Measurements from ENCODE around the gene LRRC26.

DNA sequence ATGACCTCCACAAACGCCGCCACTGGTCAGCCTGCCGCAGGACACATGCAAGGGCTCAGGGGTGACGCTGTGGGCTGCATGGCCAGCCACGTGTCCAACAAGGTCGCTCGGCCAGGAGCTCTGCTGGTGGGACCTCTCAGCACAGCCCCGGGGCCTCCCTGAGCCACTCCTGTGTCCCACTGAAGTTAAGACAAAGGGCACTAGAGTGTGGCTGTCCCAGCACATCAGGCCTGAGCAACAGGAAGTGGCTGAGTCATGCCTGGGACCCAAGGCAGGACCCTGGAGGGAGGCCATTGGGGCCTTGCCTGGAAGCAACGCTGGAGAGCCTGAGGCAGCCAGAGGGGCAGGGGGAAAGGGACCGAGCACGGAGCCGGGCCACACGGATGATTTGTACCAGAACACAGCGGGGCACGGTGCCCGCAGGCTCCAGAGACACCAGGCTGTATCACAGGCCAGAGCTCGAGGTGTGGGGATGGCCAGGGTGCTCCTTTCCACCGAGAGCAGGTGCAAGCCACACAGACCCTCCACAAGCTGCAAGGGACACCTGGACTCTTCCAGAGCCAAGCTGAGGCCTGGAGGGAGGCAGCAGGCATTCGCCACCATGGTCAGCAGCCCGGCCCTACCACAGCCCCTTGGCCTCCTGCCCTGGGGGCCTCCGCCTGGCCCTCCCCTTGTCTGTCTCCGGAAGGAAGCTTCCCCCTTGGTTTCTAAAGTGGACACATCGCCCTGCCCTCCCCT is 8.5 kb upstream of the LRRC26 start:
- TF ChIP-seq, protein P1, sequence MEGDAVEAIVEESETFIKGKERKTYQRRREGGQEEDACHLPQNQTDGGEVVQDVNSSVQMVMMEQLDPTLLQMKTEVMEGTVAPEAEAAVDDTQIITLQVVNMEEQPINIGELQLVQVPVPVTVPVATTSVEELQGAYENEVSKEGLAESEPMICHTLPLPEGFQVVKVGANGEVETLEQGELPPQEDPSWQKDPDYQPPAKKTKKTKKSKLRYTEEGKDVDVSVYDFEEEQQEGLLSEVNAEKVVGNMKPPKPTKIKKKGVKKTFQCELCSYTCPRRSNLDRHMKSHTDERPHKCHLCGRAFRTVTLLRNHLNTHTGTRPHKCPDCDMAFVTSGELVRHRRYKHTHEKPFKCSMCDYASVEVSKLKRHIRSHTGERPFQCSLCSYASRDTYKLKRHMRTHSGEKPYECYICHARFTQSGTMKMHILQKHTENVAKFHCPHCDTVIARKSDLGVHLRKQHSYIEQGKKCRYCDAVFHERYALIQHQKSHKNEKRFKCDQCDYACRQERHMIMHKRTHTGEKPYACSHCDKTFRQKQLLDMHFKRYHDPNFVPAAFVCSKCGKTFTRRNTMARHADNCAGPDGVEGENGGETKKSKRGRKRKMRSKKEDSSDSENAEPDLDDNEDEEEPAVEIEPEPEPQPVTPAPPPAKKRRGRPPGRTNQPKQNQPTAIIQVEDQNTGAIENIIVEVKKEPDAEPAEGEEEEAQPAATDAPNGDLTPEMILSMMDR (IDR thresholded peaks at IDR 0.05; ENCODE audit: insufficient read depth, low read length): no peak
- TF ChIP-seq, protein P2, sequence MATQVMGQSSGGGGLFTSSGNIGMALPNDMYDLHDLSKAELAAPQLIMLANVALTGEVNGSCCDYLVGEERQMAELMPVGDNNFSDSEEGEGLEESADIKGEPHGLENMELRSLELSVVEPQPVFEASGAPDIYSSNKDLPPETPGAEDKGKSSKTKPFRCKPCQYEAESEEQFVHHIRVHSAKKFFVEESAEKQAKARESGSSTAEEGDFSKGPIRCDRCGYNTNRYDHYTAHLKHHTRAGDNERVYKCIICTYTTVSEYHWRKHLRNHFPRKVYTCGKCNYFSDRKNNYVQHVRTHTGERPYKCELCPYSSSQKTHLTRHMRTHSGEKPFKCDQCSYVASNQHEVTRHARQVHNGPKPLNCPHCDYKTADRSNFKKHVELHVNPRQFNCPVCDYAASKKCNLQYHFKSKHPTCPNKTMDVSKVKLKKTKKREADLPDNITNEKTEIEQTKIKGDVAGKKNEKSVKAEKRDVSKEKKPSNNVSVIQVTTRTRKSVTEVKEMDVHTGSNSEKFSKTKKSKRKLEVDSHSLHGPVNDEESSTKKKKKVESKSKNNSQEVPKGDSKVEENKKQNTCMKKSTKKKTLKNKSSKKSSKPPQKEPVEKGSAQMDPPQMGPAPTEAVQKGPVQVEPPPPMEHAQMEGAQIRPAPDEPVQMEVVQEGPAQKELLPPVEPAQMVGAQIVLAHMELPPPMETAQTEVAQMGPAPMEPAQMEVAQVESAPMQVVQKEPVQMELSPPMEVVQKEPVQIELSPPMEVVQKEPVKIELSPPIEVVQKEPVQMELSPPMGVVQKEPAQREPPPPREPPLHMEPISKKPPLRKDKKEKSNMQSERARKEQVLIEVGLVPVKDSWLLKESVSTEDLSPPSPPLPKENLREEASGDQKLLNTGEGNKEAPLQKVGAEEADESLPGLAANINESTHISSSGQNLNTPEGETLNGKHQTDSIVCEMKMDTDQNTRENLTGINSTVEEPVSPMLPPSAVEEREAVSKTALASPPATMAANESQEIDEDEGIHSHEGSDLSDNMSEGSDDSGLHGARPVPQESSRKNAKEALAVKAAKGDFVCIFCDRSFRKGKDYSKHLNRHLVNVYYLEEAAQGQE (IDR thresholded peaks at IDR 0.05; ENCODE audit: insufficient replicate concordance, low read depth): no peak
- TF ChIP-seq POLR2AphosphoS5 (IDR thresholded peaks at IDR 0.05; ENCODE audit: low read depth): no peak

Data from HL-60 (cell line).